SK-N-DZ (cell line): Measurements from ENCODE around the gene TCEA2.
"Not testable (repeated sequence)": the region's sequence is repeated elsewhere in the genome, so short reads cannot be mapped to it uniquely, and the experiment has no call there.

Experiments
- DNase-seq: peaks from one replicate; pipeline ENCODE4 v3.0.0-alpha.2; 2015; ENCODE audit warnings: low spot score

Gene TCEA2

GRCh38 chr20:64107736-64108457 lies 44.9 kb downstream of the TCEA2 start:
- DNase-seq, result no peak

- DNase-seq, result no peak
These were observed 46.0 kb downstream of the TCEA2 start for GRCh38 chr20:64108731-64109681.

- no peak for DNase-seq
These were observed 46.9 kb downstream of the TCEA2 start for GRCh38 chr20:64109831-64110391.

- DNase-seq, result no peak
These were observed 47.5 kb downstream of the TCEA2 start for GRCh38 chr20:64110411-64111068.

- peak; percentile 93 for DNase-seq
These were observed 49.0 kb downstream of the TCEA2 start for GRCh38 chr20:64111841-64112641.

GRCh38 chr20:64112691-64113443 lies 49.9 kb downstream of the TCEA2 start:
- DNase-seq, result no peak

- DNase-seq, result no peak
These were observed 50.4 kb downstream of the TCEA2 start for GRCh38 chr20:64113444-64113775.

- DNase-seq, result no peak
These were observed 50.9 kb downstream of the TCEA2 start for GRCh38 chr20:64113796-64114355.

GRCh38 chr20:64114356-64114971 lies 51.5 kb downstream of the TCEA2 start:
- DNase-seq, result no peak

- DNase-seq, result peak; percentile 72
These were observed 52.3 kb downstream of the TCEA2 start for GRCh38 chr20:64115171-64115911.

- no peak for DNase-seq
These were observed 53.0 kb downstream of the TCEA2 start for GRCh38 chr20:64116016-64116415.

GRCh38 chr20:64116541-64117431 lies 53.8 kb downstream of the TCEA2 start:
- no peak for DNase-seq

GRCh38 chr20:64117432-64117777 lies 54.4 kb downstream of the TCEA2 start:
- DNase-seq, result not testable (repeated sequence)

- no peak for DNase-seq
These were observed 56.3 kb downstream of the TCEA2 start for GRCh38 chr20:64119301-64119680.

GRCh38 chr20:64119681-64120341 lies 56.8 kb downstream of the TCEA2 start:
- DNase-seq, result no peak

- DNase-seq, result no peak
These were observed 58.6 kb downstream of the TCEA2 start for GRCh38 chr20:64121586-64121985.
